Mucosa of descending colon (tissue), 3 donors: ENCODE data around the gene HES4. TPM values are rescaled to one million over a fixed set of nuclear protein-coding genes. Genes with fewer than 3 reads are reported as not detected.

ENCODE experiments used
- ATAC-seq: fragments of 200-7000 bp; cut with Tn5 transposase; one replicate; pipeline ENCODE4 v1.9.1; 2020; ENCODE audit warnings: mild to moderate bottlenecking, moderate library complexity
- DNase-seq, 3 donors: peaks; one replicate each; pipeline ENCODE4 v3.0.0-alpha.2; 2020
- H3K36me3 ChIP-seq: fragments of 200-600 bp; one replicate; pipeline ENCODE4 v1.8.0; 2021; ENCODE audit warnings: low read depth, mild to moderate bottlenecking
- H3K4me1 ChIP-seq: fragments of 200-600 bp; one replicate; pipeline ENCODE4 v1.8.0; 2021; ENCODE audit warnings: low read depth, mild to moderate bottlenecking
- H3K4me3 ChIP-seq: fragments of 200-600 bp; one replicate; pipeline ENCODE4 v1.8.0; 2021; ENCODE audit warnings: mild to moderate bottlenecking
- H3K9me3 ChIP-seq: fragments of 200-600 bp; one replicate; pipeline ENCODE4 v1.8.0; 2021; ENCODE audit warnings: mild to moderate bottlenecking
- CTCF ChIP-seq: fragments of 200-600 bp; IDR thresholded peaks from one replicate; pipeline ENCODE4 v1.8.0; 2022; ENCODE audit warnings: antibody characterized with exemption, mild to moderate bottlenecking
- intact Hi-C, 2 donors: fragments of 100-400 bp; cut with DNase I in 1 of 2; cut with micrococcal nuclease in 1 of 2; formaldehyde crosslinking; loops; one replicate each; pipeline versions ENCODE4 v1.11.0 to v1.11.1; 2022; cut with DNase I, micrococcal nuclease
- total RNA-seq, 3 donors: library from RNA; stranded (reverse); fragmentation: NEBNext Ultra II Directional in 2 of 3; extraction: Animal tissue kit (Norgen Biotek cat#: 25700) in 2 of 3; gene quantifications; one replicate each; pipeline versions ENCODE4 v1.2.1 to v1.2.4, GENCODE V29; 2021 to 2023
- donor health status: DM: no; HTN: no; CAD: no; lungs with moderate emphysema.
- donor health status: DM: no; HTN: no; CAD: no.
- donor health status: DM: no; HTN: yes; CAD: no.

HES4 gene
- total RNA-seq, 3 donors from 2014 or later = 10.3 to 22.7 (median 21.1) TPM

DNA sequence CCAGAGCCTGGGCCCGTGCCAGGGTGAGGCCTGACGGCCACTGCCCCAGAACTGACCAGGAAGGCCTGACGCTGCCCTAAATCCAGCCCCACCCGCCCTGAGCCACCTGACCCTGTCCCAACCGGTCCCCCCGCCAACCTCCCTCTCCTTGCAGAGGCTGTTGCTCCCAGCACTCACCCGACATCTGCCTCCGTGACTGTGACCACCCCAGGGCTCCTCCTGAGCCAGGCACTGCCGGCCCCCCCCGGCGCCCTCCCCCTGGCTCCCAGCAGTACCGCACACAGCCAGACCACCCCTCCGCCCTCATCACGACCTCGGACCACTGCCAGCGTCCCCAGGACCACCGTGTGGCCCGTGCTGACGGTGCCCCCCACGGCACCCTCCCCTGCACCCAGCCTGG lies 46.3 kb upstream of the HES4 start:
- intact Hi-C loops = no loop called here
- no peak for TF ChIP-seq CTCF
- Histone ChIP-seq H3K9me3 (no peaks in the 10 kb centered on the region), H3K4me1 (no peaks in the 10 kb centered on the region), H3K36me3 (no peaks in the 10 kb centered on the region), H3K4me3 (no peak overlapping the region)
- DNase-seq (no peak), ATAC-seq (no peak)

DNA sequence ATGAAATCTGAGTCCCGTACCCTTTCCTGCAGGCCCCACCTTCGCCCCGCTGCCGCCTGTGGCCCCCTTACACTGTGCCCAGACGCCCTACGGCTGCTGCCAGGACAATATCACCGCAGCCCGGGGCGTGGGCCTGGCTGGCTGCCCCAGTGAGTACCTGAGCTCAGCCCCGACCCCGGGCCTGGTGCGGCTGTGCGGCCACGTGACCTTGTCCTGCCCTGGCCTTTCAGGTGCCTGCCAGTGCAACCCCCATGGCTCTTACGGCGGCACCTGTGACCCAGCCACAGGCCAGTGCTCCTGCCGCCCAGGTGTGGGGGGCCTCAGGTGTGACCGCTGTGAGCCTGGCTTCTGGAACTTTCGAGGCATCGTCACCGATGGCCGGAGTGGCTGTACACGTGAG lies 45.2 kb upstream of the HES4 start:
- Histone ChIP-seq H3K4me1 (peaks cover 5% of the 10 kb centered on the region), H3K36me3 (no peaks in the 10 kb centered on the region), H3K4me3 (no peak overlapping the region), H3K9me3 (no peaks in the 10 kb centered on the region)
- intact Hi-C loops = no loop called here
- ATAC-seq (no peak), DNase-seq (no peak)
- no peak for TF ChIP-seq CTCF

GRCh38 chr1:1044455-1045078 lies 44.7 kb upstream of the HES4 start:
- DNase-seq (no peak), ATAC-seq (no peak)
- Histone ChIP-seq H3K36me3 (no peaks in the 10 kb centered on the region), H3K4me3 (no peak overlapping the region), H3K4me1 (peaks cover 11% of the 10 kb centered on the region), H3K9me3 (no peaks in the 10 kb centered on the region)
- intact Hi-C loops = no loop called here
- no peak for TF ChIP-seq CTCF

GRCh38 chr1:1043921-1044320 lies 44.0 kb upstream of the HES4 start:
- no peak overlapping the region for H3K4me3 ChIP-seq
- no peak for TF ChIP-seq CTCF
- H3K36me3 ChIP-seq = no peaks in the 10 kb centered on the region

GRCh38 chr1:1043411-1043810 lies 43.5 kb upstream of the HES4 start:
- TF ChIP-seq CTCF = no peak
- no peak for ATAC-seq
- H3K36me3 ChIP-seq = no peaks in the 10 kb centered on the region
- peaks cover 11% of the 10 kb centered on the region for H3K4me1 ChIP-seq
- no peaks in the 10 kb centered on the region for H3K9me3 ChIP-seq
- intact Hi-C loops = no loop called here
- H3K4me3 ChIP-seq = no peak overlapping the region
- no peak for DNase-seq

More at GRCh38 chr1:1043921-1044320, 44.0 kb upstream of the HES4 start:
- H3K9me3 ChIP-seq = no peaks in the 10 kb centered on the region
- no peak for DNase-seq
- intact Hi-C loops = no loop called here
- no peak for ATAC-seq
- peaks cover 11% of the 10 kb centered on the region for H3K4me1 ChIP-seq

- H3K4me3 ChIP-seq = no peak overlapping the region
- no peak for ATAC-seq
- no peak for DNase-seq
- no peaks in the 10 kb centered on the region for H3K9me3 ChIP-seq
- no peaks in the 10 kb centered on the region for H3K36me3 ChIP-seq
- no peak for TF ChIP-seq CTCF
- intact Hi-C loops = no loop called here
- peaks cover 11% of the 10 kb centered on the region for H3K4me1 ChIP-seq
Observed at GRCh38 chr1:1042835-1043234, 42.9 kb upstream of the HES4 start.
